NOMO-1 treated with DMSO at 0.1 percent for 48 hours (cell line): Measurements from ENCODE around the gene PI4KA.
A peak's percentile ranks its signal among the peaks of the same experiment; 100 is the strongest.

Experiments used
- DNase-seq: peaks from one replicate; lab custom pipeline; 2025; ENCODE audit not compliant: unreplicated experiment; lab: John Stamatoyannopoulos, UW

Gene PI4KA

DNA sequence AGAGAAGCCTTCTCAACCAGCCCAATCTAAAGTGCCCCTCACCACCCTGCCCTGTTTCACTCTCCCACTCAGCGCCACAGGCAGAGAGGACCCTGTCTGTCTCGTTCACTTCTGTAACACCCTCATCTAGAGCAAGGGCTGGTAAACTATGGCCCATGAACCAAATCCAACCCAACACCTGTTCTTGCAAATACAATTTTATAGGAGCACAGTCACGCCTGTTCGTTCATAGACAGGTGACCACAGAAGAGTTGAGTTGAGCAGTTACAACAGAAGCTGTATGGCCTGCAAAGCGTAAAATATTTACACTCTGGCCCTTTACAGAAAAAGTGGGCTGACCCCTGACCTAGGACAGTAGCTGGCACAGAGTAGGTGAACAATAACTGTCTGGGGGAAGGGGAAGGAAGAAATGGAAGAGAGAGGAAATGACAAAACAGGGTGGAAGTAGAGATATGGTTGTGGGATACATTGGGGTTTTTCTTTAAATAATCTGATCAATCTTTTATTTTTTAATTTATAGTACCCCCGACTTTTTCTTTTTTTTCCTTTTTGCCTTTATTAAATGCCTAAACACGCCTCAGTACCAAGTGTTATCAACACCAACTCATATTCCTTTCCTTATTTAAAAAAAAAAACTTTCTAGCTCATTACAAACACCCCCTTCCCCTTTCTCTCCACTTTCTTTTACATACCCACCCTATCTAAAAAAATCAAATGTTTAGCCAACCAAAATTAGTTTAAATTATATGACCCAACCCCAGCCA, 63.8 kb downstream of the PI4KA start:
- DNase-seq: no peak

DNA sequence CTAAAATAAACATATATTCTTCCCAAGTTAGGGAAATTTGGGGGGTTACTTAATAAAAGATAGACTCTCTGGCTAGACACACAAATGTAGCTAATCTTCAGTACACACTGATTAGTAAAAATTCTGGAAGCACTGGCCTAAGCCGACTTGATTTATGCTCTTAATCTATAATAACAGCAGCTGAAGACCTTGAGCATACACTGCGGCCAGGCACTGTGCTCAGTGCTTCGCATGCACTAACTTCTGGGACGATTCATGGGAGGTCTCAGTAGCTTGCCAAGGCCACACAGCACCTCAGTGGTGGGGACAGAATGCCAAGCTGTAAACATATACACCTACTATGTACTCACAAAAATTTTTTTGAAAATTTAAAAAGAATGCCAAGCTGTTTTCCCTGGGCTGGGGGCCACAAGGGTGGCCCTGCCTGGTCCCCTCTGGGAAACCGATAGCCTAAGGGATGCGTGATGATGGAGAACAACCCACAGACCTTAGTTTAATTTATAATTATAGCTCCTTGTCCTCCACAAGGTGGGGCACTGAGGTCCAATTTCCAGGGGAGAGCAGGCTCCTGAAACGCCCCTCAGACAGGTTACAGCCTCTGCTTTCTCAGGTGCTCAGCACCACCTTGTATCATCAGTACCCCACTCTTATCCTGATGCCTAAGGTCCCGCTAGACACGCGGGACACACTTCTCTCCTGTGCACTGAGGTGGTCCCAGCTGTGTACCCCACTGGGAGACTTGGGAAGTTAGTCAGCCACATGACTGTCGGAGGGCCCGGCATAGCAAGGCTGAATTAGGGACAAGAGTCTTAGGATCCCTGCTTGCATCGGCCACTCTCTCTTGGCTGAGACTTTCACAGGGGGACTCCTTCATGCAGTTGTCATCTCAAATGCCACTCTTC, 64.6 kb downstream of the PI4KA start:
- no peak for DNase-seq

GRCh38 chr22:20792966-20793728, 65.5 kb downstream of the PI4KA start:
- no peak for DNase-seq

DNA sequence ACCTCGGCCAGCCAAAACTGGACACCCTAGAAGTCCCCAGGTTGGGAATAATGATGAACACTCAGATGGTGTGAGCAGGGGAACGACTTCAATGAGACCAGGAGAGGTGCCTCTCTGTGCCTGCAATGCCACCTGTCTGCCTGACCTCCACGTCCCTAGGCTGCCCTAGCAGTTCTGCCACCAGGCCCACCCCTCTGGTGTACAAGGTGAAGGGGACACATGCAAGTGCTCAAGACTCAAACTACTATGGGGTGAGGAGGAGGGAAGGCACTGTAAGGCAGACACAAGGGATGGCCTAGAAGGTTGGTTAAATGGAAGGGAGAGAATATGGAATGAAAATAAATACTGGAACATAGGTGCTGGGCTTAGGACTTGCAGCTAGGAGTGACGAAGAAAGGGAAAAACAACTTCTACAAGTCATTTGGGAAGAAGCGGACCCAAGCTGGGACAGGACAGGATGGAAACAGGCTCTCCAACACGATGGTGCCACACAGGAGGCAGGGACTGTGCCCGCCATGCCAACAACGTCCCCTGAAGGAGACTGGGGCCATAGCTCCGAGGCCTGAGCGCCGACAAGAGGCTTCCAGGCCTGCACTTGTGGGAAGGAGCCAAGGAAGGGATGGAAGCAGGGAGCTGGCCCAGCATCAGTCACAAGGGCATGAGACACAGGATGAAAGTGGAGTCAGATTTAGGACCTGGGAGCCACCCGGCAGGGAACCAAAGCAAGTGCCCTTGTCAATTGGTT, 66.2 kb downstream of the PI4KA start:
- DNase-seq: no peak

GRCh38 chr22:20788627-20789344, 69.8 kb downstream of the PI4KA start:
- no peak for DNase-seq

- no peak for DNase-seq
Observed at GRCh38 chr22:20787746-20788626, 70.6 kb downstream of the PI4KA start.

- no peak for DNase-seq
Observed at GRCh38 chr22:20787223-20787622, 71.4 kb downstream of the PI4KA start.

- no peak for DNase-seq
Observed at GRCh38 chr22:20786536-20786979, 72.1 kb downstream of the PI4KA start.

DNA sequence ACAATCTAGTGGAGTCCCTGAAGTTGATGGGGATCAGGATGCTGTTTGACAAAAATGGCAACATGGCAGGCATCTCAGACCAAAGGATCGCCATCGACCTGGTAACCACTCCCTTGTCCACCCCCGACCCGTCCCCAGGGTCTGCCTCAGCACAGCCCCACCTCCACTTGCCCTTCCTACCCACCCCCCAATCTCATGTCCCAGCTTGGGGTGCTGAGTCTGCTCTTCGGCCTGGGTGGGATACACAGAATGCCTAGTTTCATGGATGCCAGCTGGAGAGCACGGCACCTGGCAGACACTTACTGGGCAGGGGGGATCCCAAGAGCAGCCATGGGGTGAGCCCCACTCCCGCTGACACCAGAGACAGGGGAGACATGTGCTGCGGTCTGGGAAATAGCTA, 72.6 kb downstream of the PI4KA start:
- DNase-seq: no peak

DNA sequence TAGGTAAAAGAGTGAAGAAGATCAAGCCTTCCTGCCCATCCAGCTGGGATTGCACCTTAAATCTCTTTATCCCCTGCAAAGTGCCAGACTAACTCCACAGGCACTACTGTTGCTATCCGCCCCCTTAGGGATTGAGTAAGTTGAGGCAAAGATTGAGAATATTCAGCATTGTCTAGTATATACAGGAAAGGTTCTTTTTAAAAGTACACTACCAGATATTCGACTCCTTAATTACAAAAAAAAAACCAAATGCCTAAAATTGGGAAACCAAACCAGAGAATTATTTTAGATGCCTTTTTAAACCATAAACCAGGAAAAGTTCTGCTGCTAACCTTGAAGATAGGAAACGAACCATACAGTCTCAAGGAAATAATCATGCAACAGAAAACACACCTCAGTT, 73.2 kb downstream of the PI4KA start:
- no peak for DNase-seq

GRCh38 chr22:20783844-20784723, 74.5 kb downstream of the PI4KA start:
- DNase-seq: peak; percentile 43

DNA sequence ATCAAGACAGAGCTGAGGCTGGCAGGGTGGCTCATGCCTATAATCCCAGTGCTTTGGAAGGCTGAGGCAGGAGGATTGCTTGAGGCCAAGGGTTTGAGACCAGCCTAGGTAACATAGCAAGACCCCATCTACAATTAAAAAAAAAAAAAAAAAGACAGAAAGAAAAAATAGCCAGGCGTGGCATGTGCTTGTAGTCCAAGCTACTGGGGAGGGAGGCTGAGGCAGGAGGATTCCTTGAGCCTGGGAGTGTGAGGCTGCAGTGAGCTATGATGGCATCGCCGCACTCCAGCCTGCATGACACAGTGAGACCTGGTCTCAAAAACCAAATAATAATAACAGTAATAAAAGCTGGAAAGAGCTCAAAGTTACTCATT, 75.3 kb downstream of the PI4KA start:
- no peak for DNase-seq

GRCh38 chr22:20782596-20783299, 75.9 kb downstream of the PI4KA start:
- no peak for DNase-seq

DNA sequence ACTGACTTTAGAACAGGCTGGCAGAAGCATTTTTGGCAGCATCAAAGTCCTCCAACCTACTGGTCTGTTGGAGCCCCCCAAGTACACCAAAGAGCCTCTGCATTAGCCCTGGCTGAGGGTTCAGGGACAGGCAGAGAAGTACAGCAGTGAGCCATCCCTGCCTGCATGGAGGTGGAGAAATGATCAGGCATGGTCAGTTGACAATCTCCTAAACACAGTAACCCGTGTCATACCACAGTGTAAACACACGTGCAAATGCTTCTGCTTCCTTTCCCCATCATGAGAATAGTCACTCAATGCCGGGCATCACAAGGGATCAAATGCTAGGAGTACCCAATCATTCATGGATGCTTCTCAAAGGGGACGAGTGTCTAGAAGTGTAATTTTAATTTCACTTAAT, 76.5 kb downstream of the PI4KA start:
- no peak for DNase-seq

DNA sequence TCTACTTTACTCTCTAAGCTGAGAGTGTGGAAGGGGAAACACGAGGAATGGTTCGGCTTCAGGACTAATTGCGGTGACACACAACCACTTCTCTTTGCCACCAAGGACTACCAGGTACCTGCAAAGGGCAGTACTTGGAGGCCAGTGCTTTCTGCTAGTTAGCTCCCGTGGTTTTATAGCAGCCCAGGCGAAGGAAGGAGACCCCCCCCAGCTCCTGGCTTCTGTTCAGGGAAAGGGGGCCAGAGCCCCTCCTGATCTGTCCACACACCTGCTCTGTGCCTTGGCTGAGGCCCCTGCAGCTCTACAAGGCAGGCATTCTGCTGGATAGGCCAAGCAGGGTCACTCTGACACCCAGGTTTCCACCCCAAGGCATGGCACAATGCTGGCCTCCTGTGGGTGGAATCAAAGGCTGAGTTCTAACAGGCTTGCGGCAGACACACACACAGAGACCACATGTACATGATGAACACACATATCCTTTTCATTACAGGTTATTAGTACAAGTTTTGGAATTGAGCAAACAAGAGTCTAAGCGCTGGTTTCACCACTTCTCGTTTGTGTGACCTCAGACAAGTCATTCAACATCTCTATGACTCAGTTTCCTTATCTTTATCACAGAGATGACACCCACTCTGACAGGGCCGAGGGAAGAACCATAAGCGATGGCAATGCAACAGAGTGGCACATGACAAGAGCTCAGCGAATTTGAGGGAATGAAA, 77.2 kb downstream of the PI4KA start:
- no peak for DNase-seq

- DNase-seq: no peak
Observed at GRCh38 chr22:20779818-20780158, 78.8 kb downstream of the PI4KA start.
